MV-4-11 (cell line): ENCODE data around the gene DYSF.

ENCODE experiments used
- DNase-seq: peaks from one replicate; lab custom pipeline; 2025; lab: John Stamatoyannopoulos, UW

The DYSF gene

GRCh38 chr2:71672826-71673795 is 219.8 kb downstream of the DYSF start:
- DNase-seq: no peak

GRCh38 chr2:71674158-71674851 is 220.9 kb downstream of the DYSF start:
- DNase-seq: no peak

GRCh38 chr2:71675296-71675695 is 221.9 kb downstream of the DYSF start:
- DNase-seq: no peak

DNA sequence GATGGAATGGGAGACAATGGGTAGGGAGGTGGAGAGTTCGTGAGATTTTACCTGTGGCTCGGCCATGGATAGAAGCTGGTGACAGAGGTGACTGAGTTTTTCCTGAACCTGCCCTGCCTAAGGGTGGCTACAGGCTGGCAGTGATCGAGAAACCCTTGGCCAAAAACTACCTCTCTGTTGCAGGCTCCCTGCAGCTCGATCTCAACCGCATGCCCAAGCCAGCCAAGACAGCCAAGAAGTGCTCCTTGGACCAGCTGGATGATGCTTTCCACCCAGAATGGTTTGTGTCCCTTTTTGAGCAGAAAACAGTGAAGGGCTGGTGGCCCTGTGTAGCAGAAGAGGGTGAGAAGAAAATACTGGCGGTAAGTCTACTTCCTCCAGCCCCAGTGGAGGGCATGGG is 225.5 kb downstream of the DYSF start:
- DNase-seq: no peak

DNA sequence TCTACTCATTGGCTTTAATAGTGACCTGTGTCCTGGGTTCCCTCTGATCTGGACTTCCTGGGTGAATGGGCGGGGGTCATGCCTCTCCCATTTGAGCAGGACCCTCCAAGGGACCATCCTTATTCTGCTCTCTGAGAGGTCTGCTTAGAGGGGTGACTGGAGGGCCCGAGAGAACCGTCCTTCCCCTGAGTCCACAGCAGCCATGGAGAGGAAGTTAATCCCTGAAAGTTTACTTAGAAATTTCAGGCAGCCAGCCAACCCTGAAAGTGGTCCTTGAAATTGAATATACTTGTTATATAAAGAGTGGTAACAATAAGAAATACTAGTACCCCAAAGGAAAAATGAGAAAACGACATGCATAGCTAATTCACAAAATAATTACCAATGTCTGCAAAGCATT is 226.1 kb downstream of the DYSF start:
- DNase-seq: no peak

- DNase-seq: no peak
Observed at GRCh38 chr2:71680925-71681324, 227.6 kb downstream of the DYSF start.

DNA sequence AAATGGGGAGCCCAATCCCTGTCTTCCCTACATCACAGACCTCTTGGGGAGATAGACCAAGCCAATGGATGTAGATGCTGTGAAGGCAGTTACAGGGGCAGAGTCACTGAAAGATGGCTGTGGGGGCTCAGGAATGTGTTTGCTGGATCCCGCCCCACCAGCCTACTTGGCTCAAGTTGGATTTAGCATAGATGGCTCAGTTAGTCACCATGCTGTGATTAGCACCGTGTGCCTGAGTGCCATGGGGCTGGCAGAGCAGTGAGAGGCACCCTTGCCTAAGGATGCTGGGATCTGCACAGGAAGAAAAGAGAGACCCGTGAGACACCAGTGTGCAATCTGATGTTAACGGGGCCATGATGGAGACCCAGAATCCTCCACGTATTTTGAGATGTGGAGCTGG is 228.3 kb downstream of the DYSF start:
- no peak for DNase-seq

GRCh38 chr2:71682341-71682740 is 229.0 kb downstream of the DYSF start:
- no peak for DNase-seq

- DNase-seq: no peak
Observed at GRCh38 chr2:71683070-71683469, 229.7 kb downstream of the DYSF start.

DNA sequence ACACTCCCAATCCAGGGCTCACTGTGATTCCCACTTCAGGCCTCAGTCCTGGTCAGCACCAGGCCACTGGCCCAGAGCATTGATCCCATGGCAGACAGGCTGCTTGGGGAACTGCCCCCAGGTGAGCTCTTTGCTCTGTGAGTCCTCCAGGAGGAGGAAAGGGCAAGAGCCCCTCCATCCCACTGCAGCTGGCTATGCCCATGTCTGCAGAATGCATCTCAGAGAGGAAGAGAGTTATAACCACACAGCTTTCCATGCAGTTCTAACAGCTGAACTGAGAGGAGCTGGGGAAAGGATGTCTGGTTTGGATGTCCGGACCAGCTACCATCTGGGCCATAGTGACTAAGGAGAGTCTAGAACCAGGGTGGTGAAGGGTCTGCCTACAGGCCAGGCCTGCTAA is 230.3 kb downstream of the DYSF start:
- no peak for DNase-seq

DNA sequence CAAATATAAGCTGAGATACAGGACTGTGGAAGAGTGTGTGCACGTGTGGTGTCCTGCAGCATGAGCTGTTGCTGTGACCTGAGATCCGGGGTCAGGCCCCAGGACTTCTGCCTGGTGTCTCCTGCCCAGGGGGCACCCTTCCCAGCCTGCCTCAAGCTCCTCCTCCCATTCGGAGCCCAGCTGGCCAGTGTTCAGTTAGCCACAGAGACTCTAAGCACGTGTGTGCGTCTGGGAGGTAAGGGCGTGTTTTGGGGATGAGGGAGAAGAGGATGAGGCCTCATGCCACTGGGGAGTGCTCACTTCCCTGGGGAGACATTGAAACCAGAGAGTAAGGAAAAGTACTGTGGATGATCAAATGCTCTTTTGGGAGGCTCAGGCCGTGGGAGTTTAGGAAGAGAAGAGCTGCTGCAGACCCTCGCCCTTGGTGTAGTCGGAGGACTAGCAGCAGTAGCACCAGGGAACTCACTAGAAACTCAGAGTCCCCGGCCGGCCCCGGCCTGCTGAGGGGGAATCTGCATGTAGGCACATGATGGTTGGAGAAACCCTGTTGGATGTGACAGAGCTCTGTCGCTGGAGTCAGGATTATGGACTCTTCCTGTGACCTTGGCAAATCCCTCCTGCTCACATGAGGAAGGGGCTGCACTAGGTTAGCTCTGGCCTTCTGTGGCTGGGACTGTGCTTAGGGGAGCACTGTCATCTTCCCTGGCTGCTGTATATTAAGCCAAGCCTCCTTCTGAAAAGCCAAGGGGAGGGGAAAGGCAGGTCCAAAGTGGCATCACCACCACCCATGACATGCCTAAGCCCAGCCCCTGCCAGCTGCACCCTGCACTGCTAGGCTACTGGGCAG is 231.1 kb downstream of the DYSF start:
- no peak for DNase-seq

- no peak for DNase-seq
Observed at GRCh38 chr2:71685073-71685848, 231.9 kb downstream of the DYSF start.

GRCh38 chr2:71685941-71686611 is 232.7 kb downstream of the DYSF start:
- DNase-seq: no peak

DNA sequence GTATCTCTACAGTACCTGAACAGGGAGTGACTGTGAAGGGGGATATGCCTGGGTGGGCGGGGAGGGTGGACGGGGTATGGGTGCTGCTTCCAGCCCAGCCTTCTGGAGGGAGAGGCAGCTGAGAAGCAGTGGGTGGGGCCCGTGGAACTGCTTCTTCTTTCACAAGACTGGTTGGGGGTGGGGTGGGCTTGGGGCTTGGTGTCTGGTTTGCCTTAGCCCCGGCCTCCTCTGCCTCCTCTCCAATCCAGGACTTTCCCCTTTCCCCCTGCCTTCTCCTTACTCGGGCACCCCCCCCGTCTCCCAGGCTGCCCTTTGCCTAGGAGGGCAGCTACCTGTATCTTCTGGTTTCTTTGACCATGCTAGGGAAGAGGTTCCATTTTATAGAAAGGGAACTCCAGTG is 233.4 kb downstream of the DYSF start:
- no peak for DNase-seq

DNA sequence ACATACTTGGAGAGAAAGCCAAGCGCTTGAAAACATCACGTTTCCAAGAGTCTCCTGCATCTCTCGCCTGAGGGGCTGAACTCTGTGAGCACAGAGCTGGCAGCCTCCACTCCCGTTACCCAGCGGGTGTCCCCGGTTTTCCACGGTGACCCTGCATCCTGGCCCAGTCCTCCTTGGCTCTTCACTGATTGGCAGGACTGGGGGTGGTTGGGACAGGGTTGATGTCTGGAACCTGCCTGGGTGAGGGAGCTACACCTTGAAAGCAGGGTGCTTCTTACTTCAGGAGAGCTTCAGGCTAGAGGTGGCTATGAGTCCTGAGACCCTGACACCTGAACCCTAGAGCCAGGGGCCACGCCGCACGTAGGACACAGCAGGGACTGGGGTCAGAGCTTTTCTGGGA is 234.1 kb downstream of the DYSF start:
- no peak for DNase-seq

- no peak for DNase-seq
Observed at GRCh38 chr2:71688530-71688929, 235.2 kb downstream of the DYSF start.

- DNase-seq: no peak
Observed at GRCh38 chr2:71689393-71689792, 236.0 kb downstream of the DYSF start.

DNA sequence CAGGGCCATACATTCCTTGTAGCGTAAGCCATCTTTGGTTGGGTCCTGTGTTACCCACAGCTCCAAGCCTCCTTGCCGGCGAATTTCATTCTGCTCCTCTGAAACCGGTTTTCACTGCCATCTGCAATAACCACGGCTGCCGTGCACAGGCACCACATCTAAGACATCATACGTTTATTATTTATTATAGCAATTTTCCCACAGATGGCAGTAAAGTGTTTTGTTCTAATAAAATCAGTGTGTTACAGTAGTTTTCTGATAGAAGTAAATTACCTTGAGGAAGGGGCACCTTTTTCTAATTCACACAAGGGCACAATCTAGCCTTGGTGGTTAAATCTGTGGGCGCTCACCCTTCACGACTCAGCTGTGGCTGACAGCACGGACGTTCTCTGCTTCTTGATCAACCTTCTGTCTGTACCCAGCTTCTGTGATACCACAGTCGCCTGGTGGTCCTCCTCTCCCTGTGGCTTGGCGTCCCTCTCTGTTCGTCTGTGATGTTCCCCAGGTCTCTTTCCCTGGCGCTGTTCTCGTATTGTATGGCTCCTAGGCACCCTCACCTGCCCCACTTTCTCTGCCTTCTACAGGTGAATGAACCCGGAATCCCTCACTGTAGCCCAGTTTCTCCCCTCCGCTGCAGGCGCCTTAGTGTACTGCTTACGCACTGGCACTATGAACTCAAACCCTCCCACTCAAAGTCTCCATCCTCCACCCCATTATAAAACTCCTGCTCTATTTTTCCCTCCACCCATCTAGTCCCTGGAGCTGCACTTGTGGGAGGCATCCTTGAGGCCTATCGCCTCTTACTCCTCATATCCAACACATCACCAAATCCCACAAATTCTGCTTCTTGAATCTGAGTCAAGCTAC is 236.8 kb downstream of the DYSF start:
- no peak for DNase-seq

DNA sequence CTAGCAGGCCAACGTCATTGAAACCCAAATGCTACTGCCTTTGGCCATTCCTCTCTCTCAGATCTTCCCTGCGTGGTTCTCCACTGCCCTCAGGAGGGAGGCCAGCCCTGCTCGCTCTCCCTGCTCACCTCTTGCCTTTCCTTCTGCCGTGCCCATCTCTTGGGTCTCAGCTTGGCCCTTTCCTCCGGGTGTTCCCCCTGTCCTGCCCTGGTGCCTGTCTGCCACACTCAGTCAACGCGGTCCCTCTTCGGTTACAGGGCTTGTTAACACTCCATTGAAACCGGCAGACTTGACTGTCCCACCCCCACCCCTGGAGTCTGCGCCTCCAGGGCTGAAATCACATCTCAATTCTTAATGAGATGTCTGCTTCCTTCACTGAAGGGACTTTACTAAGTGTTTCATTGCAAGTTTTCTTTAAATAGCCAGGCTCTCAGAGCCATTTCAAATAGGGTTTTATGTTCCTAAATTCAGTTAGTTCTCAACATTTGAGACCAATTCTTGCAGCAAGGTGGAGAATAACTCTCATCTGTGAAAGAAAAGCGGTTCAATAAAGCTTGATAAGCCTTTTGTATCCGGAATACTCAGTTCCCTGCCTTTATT is 237.6 kb downstream of the DYSF start:
- DNase-seq: no peak
